HG03439 (cell line): ENCODE results near the gene GNG13.
"Not testable (repeated sequence)": the region's sequence is repeated elsewhere in the genome, so short reads cannot be mapped to it uniquely, and the experiment has no call there.

ENCODE experiments used
- ATAC-seq: cut with Tn5 transposase; IDR thresholded peaks from one replicate; pipeline ENCODE4 v1.9.1; 2021; ENCODE audit warnings: mild to moderate bottlenecking, moderate library complexity; ENCODE audit not compliant: unreplicated experiment

Gene GNG13

DNA sequence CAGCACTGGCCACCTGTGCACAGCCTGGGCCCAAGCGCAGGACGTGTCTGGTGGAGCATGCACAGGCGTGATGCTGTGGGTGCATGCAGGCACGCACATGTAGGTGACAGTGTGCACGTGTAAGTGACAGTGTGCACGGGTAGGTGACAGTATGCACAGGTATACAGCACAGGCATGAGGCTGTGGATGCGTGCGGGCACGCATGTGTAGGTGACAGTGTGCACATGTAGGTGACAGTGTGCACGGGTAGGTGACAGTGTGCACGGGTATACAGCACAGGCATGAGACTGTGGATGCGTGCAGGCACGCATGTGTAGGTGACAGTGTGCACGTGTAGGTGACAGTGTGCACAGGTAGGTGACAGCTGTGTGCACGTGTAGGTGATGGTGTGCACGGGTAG lies 20.2 kb downstream of the GNG13 start:
- no peak for ATAC-seq

DNA sequence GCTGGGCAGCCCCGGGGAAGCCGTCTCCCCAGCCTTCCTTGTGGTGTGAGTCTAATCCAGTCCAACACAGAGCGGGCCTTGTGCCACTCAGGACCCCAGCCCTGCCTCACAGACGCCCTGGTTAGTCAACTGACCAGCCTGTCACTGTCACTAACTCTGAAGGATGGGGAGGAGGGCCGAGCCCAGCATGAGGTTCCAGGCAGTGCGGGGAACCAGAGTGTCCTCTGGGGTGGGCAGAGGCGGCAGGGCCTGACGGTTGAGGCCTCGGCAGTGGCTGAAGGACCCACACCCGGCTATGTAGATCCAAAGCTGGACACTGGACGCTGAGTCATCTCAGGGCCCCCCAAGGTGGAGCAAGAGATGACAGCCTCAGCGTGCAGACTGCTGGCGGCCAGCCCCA lies 21.0 kb downstream of the GNG13 start:
- ATAC-seq = no peak

DNA sequence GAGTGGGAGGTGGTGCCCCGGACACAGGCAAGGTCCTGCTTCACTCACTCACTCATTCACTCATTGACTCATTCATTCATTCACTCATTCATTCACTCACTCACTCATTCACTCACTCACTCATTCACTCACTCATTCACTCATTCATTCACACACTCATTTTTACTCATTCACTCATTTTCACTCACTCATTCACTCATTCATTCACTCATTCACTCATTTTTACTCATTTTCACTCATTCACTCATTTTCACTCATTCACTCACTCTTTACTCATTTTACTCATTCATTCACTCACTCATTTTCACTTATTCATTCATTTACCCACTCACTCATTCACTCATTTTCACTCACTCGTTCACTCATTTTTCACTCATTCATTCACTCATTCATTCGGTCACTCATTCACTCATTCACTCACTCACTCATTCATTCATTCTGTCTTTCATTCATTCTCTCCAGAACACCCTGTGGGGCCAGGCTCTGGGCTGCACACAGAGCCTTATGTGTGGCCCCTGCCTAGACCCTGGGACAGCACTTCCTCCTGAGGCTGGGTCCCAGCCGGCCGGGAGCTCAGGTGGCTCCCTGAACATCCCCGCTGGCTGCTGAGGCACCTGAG lies 21.5 kb downstream of the GNG13 start:
- no peak for ATAC-seq

- ATAC-seq = no peak
Observed at GRCh38 chr16:778447-778846, 22.1 kb downstream of the GNG13 start.

GRCh38 chr16:777826-778225 lies 22.7 kb downstream of the GNG13 start:
- no peak for ATAC-seq

DNA sequence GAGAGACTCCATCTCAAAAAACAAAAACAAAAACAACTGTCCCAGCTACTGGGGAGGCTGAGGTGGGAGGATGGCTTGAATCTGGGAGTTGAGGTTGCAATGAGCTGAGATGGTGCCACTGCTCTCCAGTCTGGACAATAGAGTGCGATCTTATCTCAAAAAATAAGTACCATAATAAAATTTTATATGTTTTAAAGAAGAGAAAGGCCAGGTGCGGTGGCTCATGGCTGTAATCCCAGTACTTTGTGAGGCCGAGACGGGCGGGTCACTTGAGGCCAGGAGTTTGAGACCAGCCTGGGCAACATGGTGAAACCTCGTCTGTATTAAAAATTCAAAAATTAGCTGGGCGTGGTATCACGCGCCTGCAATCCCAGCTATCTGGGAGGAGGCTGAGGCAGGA lies 23.7 kb downstream of the GNG13 start:
- ATAC-seq = no peak

DNA sequence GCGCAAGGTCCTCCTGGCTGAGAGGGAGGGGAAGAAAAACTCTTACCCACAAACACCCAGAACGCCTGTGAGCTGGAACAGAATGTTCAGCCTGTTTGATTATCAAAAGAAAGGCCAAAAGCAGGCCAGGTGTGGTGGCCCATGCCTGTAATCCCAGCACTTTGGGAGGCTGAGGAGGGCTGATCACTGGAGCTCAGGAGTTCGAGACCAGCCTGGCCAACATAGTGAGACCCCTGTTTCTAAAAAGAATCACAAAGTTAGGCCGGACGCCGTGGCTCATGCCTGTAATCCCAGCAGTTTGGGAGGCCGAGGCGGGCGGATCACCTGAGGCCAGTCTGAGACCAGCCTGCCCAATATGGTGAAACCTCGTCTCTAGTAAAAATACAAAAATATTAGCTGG lies 24.2 kb downstream of the GNG13 start:
- not testable (repeated sequence) for ATAC-seq

DNA sequence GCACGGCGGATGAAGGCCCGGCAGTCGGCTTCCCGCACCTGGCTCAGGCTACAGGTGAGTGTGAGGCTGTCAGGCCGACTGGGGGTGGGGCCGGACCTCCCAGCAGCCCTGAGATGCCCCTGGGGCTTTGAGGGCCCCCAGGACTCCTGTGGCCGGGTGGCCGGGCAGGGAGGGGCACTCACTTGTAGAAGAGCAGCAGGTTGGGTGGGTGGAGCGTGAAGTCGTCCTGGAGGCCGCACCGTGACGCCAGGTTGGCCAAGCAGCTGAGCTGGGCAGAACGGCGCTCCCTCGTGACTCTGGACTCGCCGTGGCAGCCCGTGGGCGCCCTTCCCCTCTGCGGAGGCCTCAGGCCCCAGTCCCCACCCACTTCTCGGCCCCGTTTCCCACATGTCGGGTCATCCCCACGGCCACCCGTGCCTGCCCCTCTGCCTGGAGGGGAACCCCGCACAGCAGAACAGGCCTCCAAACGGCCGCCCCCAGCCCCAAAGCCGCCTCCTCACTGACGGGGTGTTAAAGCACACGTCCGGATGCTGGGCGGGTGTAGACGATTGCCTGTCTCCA lies 25.2 kb downstream of the GNG13 start:
- no peak for ATAC-seq

GRCh38 chr16:774086-775001 lies 26.2 kb downstream of the GNG13 start:
- no peak for ATAC-seq

GRCh38 chr16:772959-773358 lies 27.6 kb downstream of the GNG13 start:
- no peak for ATAC-seq

DNA sequence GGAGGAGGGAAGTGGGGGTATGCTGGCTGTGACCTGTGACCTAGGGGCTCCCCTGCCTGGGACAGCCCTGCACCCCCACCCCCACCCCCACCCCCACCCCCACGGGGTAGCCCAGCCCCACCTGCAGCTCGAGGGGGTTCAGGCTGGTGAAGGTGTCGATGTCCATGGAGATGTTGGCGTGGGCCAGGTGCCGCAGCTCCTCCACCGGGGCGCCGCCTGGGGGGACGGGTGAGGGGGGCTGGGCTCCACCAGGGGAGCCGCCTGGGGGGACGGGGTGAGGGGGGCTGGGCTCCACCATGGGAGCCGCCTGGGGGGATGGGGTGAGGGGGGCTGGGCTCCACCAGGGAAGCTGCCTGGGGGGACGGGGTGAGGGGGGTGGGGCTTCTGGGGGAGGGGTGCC lies 30.1 kb downstream of the GNG13 start:
- no peak for ATAC-seq

DNA sequence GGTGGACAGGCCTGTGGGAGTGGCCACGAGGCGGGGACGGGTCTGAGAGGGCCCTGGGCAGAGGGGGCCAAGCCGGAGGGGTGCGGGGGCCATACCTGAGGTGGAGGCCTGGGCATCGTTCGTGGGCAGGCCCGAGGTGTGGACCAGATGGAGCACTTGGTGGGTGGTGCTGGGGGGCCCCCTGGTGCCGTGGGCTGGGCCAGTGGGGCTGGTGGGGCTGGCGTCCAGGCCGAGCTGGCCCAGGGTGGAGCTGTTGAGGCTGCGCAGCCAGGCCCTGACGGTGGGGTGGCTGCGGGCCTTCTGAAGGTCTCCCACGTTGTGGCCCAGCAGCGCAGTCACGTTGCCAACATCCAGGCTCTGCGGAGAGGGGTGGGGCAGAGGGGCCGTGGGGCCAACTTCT lies 30.6 kb downstream of the GNG13 start:
- no peak for ATAC-seq

DNA sequence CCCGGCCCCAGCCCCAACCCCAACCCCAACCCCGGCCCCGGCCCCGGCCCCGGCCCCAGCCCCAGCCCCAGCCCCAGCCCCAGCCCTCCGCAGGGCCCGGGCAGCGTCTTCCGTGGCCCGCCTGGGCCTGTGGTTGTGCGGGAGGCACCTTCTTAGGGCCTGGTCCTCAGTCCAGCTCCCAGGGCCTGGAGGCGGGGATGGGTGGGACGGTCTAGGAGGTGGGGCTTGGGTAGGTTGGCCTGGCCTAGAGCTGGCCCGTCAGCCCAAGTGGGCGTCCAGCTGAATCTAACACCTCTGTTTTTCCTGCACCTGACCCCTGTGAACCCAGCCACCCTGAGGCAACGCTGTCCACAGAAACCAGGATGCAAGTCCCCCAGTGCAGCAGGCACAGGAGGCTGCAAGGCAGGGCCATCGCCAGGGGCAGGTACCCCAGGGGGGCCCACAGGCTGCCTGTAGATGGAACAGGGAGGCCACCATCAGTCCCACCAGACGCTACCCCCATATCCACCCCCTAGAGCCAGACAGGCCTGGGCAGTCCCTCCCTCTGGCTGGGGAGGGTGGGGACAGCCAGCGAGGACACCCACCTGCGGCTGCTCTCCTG lies 31.2 kb downstream of the GNG13 start:
- ATAC-seq = no peak

DNA sequence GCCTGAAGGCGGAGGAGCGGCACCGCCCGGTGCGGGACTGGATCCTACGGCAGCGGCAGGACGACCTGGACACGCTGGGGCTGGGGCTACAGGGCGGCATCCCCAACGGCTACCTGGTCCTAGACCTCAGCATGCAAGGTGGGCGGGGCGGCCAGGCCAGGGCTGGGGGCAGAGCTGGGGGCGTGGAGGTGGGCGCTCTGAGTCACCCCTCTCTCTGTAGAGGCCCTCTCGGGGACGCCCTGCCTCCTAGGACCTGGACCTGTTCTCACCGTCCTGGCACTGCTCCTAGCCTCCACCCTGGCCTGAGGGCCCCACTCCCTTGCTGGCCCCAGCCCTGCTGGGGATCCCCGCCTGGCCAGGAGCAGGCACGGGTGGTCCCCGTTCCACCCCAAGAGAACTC lies 32.1 kb downstream of the GNG13 start:
- ATAC-seq = no peak

GRCh38 chr16:767743-768235 lies 32.7 kb downstream of the GNG13 start:
- no peak for ATAC-seq

DNA sequence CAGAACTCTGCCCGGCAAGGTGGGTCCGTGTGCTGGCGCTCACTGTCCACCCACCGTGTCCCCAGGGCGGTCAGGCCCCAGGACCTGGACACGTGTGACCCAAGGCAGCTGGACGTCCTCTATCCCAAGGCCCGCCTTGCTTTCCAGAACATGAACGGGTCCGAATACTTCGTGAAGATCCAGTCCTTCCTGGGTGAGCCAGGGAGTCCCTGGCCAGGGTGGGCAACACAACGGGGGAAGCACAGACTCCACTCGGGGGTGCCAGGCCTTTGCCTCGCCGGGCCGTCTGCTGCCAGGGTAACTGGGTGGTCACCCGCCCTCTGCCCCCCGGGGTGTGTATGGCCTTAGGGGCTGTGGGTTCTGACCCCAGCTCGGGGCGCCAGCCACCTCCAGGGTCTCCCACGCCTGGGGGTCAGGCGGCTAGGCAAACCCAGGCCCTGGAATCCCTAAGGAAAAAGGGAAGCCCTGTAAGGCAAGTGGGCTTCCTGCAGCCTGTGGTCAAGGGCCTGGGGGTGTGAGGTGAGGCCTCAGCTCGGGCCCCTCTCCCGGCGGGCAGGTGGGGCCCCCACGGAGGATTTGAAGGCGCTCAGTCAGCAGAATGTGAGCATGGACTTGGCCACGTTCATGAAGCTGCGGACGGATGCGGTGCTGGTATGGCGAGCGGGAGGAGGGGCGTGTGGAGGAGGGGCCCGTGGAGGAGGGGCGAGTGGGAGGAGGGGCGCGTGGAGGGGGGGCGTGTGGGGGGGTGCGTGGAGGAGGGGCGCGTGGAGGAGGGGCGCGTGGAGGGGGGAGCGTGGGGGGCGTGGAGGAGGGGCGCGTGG lies 33.5 kb downstream of the GNG13 start:
- no peak for ATAC-seq

- ATAC-seq = no peak
Observed at GRCh38 chr16:766008-766819, 34.3 kb downstream of the GNG13 start.

GRCh38 chr16:765488-765865 lies 35.1 kb downstream of the GNG13 start:
- ATAC-seq = no peak

DNA sequence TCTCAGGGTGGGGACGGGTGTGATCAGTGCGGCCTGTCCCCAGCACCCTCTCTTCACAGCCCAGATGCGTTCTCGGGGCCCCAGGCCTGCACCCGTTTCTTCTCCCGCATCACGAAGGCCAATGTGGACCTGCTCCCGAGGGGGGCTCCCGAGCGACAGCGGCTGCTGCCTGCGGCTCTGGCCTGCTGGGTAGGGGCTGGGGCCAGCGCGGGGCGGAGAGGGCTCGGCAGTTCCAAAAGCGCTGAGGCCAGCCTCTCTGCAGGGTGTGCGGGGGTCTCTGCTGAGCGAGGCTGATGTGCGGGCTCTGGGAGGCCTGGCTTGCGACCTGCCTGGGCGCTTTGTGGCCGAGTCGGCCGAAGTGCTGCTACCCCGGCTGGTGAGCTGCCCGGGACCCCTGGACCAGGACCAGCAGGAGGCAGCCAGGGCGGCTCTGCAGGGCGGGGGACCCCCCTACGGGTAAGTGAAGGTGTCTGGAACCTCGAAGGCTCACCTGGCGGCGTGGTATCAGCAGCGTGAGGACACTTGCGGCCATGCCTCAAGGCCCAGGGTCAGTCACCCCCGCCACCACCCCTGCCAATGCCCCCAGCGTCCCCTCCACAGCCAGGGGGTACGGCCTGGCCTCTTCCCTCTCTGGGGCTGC lies 35.6 kb downstream of the GNG13 start:
- no peak for ATAC-seq
